Type B pancreatic cell (in vitro differentiated cells): ENCODE results near the gene GTSF1L. TPM values are rescaled to one million over a fixed set of nuclear protein-coding genes. Genes with fewer than 3 reads are reported as not detected.

Experiments
- DNase-seq: peaks from one replicate; pipeline ENCODE4 v3.0.0; 2021; ENCODE audit warnings: mixed read lengths; ENCODE audit not compliant: unreplicated experiment; ENCODE audit errors: extremely low spot score
- H3K27ac Mint-ChIP-seq: 2 replicates; pipeline ENCODE4 v1.8.0; 2021; ENCODE audit warnings: mild to moderate bottlenecking, mixed read lengths
- H3K27me3 Mint-ChIP-seq: 2 replicates; pipeline ENCODE4 v1.8.0; 2021; ENCODE audit warnings: mixed read lengths
- H3K36me3 Mint-ChIP-seq: 2 replicates; pipeline ENCODE4 v1.8.0; 2021; ENCODE audit warnings: mixed read lengths
- H3K4me1 Mint-ChIP-seq: one replicate; pipeline ENCODE4 v1.8.0; 2021; ENCODE audit warnings: mixed read lengths; ENCODE audit not compliant: unreplicated experiment
- H3K4me3 Mint-ChIP-seq: 2 replicates; pipeline ENCODE4 v1.8.0; 2021; ENCODE audit warnings: mild to moderate bottlenecking, mixed read lengths
- H3K9me3 Mint-ChIP-seq: 2 replicates; pipeline ENCODE4 v1.8.0; 2021; ENCODE audit warnings: mixed read lengths
- total RNA-seq: library from RNA; stranded (reverse); gene quantifications from 2 replicates; pipeline ENCODE4 v1.2.1, GENCODE V29; 2021; ENCODE audit warnings: low replicate concordance
- TF ChIP-seq, protein P1 (sequence below): fragments of 200-600 bp; sonication (generic); conservative IDR thresholded peaks from 2 replicates; pipeline ENCODE4 v1.5.0; 2021; ENCODE audit warnings: antibody characterized with exemption, mild to moderate bottlenecking

Gene GTSF1L
- total RNA-seq, 1 donor from 2014 or later: not detected

DNA sequence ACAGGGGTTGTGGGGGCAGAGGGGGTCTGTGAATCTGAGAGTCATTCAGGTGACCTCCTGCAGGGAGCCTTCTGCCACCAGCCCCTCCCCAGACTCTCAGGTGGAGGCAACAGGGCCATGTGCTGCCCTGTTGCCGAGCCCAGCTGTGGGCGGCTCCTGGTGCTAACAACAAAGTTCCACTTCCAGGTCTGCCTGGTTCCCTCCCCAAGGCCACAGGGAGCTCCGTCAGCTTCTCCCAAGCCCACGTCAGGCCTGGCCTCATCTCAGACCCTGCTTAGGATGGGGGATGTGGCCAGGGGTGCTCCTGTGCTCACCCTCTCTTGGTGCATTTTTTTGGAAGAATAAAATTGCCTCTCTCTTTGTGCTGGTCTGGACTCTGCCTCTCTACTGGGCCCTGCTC is 10.7 kb downstream of the GTSF1L start:
- no peaks in the 10 kb centered on the region for H3K9me3 Mint-ChIP-seq
- H3K4me1 Mint-ChIP-seq: no peaks in the 10 kb centered on the region
- no peak for DNase-seq
- no peaks in the 10 kb centered on the region for H3K36me3 Mint-ChIP-seq
- no peaks in the 10 kb centered on the region for H3K27me3 Mint-ChIP-seq
- H3K4me3 Mint-ChIP-seq: no peak overlapping the region
- H3K27ac Mint-ChIP-seq: no peak overlapping the region
- TF ChIP-seq, protein P1, sequence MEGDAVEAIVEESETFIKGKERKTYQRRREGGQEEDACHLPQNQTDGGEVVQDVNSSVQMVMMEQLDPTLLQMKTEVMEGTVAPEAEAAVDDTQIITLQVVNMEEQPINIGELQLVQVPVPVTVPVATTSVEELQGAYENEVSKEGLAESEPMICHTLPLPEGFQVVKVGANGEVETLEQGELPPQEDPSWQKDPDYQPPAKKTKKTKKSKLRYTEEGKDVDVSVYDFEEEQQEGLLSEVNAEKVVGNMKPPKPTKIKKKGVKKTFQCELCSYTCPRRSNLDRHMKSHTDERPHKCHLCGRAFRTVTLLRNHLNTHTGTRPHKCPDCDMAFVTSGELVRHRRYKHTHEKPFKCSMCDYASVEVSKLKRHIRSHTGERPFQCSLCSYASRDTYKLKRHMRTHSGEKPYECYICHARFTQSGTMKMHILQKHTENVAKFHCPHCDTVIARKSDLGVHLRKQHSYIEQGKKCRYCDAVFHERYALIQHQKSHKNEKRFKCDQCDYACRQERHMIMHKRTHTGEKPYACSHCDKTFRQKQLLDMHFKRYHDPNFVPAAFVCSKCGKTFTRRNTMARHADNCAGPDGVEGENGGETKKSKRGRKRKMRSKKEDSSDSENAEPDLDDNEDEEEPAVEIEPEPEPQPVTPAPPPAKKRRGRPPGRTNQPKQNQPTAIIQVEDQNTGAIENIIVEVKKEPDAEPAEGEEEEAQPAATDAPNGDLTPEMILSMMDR: no peak

DNA sequence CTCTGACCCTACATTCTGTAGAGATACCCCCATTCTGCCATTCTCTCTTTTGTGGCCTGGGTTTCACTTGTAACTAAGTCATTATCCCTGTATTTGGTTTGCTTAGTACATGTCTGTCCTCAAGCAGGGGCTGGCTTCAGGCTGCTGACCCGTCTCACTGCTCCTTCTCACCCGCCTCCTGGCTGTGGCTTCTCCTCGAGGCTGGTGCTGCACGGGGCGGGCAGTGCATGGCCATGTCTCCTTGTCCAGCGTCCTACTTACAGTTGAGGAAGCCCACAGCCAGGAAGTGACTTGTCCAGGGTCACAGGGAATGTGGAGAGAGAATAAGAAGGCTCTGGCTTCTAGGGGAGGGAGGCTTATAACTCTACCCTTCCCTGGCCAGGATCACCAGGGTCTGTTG is 11.3 kb downstream of the GTSF1L start:
- Mint-ChIP-seq H3K9me3 (no peaks in the 10 kb centered on the region), H3K4me1 (no peaks in the 10 kb centered on the region), H3K36me3 (no peaks in the 10 kb centered on the region), H3K4me3 (no peak overlapping the region), H3K27me3 (no peaks in the 10 kb centered on the region), H3K27ac (no peak overlapping the region)
- TF ChIP-seq, protein P1: no peak
- DNase-seq: no peak

DNA sequence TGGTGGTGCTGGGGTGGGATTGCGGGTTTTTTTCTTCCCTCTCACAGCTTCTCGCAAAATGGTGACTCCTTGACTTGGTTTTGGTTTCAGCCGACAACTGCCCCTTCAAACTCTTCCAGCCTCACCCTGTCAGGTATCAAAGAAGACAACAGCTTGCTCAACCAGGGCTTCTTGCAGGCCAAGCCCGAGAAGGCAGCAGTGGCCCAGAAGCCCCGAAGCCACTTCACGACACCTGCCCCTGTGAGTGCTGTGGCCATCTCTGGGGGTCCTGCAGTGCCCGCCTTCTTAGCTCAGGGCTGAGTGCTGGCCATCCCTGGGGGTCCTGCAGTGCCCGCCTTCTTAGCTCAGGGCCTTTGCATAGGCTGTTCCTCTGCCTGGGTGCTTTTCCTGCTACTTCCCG is 11.8 kb downstream of the GTSF1L start:
- H3K4me1 Mint-ChIP-seq: no peaks in the 10 kb centered on the region
- no peak overlapping the region for H3K27ac Mint-ChIP-seq
- no peak overlapping the region for H3K4me3 Mint-ChIP-seq
- DNase-seq: no peak
- no peaks in the 10 kb centered on the region for H3K9me3 Mint-ChIP-seq
- TF ChIP-seq, protein P1: no peak
- H3K36me3 Mint-ChIP-seq: no peaks in the 10 kb centered on the region
- H3K27me3 Mint-ChIP-seq: no peaks in the 10 kb centered on the region

DNA sequence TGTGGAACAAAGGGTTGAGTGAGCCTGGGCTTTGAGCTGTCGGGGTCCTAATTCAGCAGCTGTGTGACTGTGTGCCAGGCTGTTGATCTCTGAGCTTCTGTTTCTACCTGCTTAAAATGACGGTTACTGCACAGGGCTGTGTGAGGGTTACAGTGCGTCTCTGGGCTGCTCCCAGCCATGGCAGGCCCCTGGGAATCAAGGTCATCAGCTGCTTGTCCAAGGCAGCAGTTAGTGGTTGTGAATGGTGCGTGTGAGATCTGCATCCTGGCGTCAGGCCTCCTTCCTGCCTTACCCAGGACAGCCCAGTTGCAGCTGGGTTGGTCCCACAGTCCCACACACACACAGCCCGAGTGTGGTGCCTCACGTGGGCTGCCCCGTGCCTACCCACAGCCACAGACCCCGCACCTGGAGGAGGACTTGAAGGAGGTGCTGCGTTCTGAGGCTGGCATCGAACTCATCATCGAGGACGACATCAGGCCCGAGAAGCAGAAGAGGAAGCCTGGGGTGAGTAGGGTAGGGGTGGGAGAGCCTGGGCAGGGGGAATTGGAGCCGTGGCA is 15.6 kb downstream of the GTSF1L start:
- DNase-seq: no peak
- Mint-ChIP-seq H3K27me3 (no peaks in the 10 kb centered on the region), H3K36me3 (peaks cover under 1% of the 10 kb centered on the region), H3K9me3 (no peaks in the 10 kb centered on the region), H3K4me3 (no peak overlapping the region), H3K27ac (no peak overlapping the region), H3K4me1 (no peaks in the 10 kb centered on the region)
- TF ChIP-seq, protein P1: no peak

DNA sequence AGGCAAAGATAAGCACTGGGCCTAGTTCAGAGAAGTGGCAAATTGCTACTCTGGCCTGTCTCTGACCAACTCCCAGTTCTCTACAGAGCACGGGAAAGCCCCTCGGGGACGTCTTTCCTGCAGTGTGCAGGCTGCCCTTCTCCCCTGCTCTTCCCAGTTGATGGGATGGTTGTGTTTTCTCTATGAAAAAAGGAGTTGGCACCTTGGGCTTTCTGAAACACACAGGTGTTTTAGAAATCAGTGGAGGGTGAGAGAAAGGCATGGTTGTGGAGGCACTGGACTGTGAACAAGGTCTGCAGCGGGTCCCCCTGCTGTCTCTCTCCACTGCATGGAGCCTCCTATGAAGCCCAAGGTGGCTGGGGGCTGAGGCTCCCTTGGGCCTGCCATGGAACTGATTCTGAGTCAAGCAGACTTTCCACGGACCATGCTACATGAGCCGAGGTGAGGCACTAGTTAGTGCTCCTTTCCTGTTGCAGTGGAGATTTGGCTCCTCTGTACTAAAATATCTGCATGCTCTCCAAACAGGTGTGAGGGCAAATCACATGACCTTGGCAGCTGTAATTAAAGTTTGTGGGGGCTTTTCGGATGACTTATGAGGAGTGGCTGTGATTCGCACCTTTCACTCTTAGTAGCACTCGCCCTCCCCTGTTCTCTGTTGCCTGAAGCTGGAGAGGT is 16.3 kb downstream of the GTSF1L start:
- DNase-seq: no peak
- H3K9me3 Mint-ChIP-seq: no peaks in the 10 kb centered on the region
- no peaks in the 10 kb centered on the region for H3K27me3 Mint-ChIP-seq
- TF ChIP-seq, protein P1: no peak
- no peaks in the 10 kb centered on the region for H3K4me1 Mint-ChIP-seq
- H3K27ac Mint-ChIP-seq: no peak overlapping the region
- no peak overlapping the region for H3K4me3 Mint-ChIP-seq
- H3K36me3 Mint-ChIP-seq: peaks cover 4% of the 10 kb centered on the region
